Adipose tissue (tissue), 3 donors: ENCODE results near the gene RBM17. TPM values are rescaled to one million over a fixed set of nuclear protein-coding genes. Genes with fewer than 3 reads are reported as not detected.
"Not testable (repeated sequence)": the region's sequence is repeated elsewhere in the genome, so short reads cannot be mapped to it uniquely, and the experiment has no call there.

ENCODE experiments used
- H3K27ac ChIP-seq: one replicate; pipeline ENCODE4 v1.5.1; 2013; ENCODE audit warnings: low read depth, low read length
- WGBS, 3 donors: extraction: QIAGEN DNeasy Blood & Tissue Kit; methylation state at CpG; one replicate each; pipeline ENCODE4 v1.1.7; 2013; 5-methylcytosine and 5-hydroxymethylcytosine counted together
- polyA plus RNA-seq, 3 donors: library from polyadenylated mRNA; stranded (reverse); fragments of 200-250 nt; gene quantifications; one replicate each; pipeline ENCODE4 v1.2.3, GENCODE V29; 2013
- donor health status: healthy with polysubstance abuse.
- donor health status: Bipolar disorder and iron deficiency.
- donor health status: healthy.

The RBM17 gene
- polyA plus RNA-seq, 3 donors = 36.9 to 93.6 (median 79.5) TPM

- no peak overlapping the region for H3K27ac ChIP-seq
- 43 to 61% (median 51%) methylated on average over 30 of the region's 30 CpGs for WGBS, 3 donors
Observed at GRCh38 chr10:6141296-6142151, 52.7 kb downstream of the RBM17 start.

- H3K27ac ChIP-seq = not testable (repeated sequence)
- WGBS, 3 donors = 85 to 90% (median 89%) methylated on average over 7 of the region's 7 CpGs
Observed at GRCh38 chr10:6142186-6142585, 53.4 kb downstream of the RBM17 start.

- WGBS, 3 donors = 90 to 96% (median 94%) methylated on average over 7 of the region's 7 CpGs
- H3K27ac ChIP-seq = no peak overlapping the region
Observed at GRCh38 chr10:6142644-6143043, 53.8 kb downstream of the RBM17 start.

GRCh38 chr10:6143181-6143580, 54.3 kb downstream of the RBM17 start:
- H3K27ac ChIP-seq = no peak overlapping the region

GRCh38 chr10:6144406-6145165, 55.8 kb downstream of the RBM17 start:
- peak overlapping the region; percentile 59 for H3K27ac ChIP-seq
- 0% methylated on average over 55 to 80 of the region's 81 CpGs for WGBS, 3 donors

More at GRCh38 chr10:6143181-6143580, 54.3 kb downstream of the RBM17 start:
- 54 to 83% (median 66%) methylated on average over 13 of the region's 13 CpGs for WGBS, 3 donors

- 3 to 9% (median 4%) methylated on average over 53 to 76 of the region's 76 CpGs for WGBS, 3 donors
- peak overlapping the region; percentile 59 for H3K27ac ChIP-seq
Observed at GRCh38 chr10:6145166-6145987, 56.5 kb downstream of the RBM17 start.

- H3K27ac ChIP-seq = no peak overlapping the region
- 65 to 68% (median 68%) methylated on average over 22 of the region's 22 CpGs for WGBS, 3 donors
Observed at GRCh38 chr10:6146013-6146785, 57.4 kb downstream of the RBM17 start.

- 83 to 88% (median 86%) methylated on average over 11 of the region's 11 CpGs for WGBS, 3 donors
- H3K27ac ChIP-seq = no peak overlapping the region
Observed at GRCh38 chr10:6146921-6147320, 58.1 kb downstream of the RBM17 start.

GRCh38 chr10:6148251-6148701, 59.4 kb downstream of the RBM17 start:
- H3K27ac ChIP-seq = no peak overlapping the region
- 51 to 78% (median 54%) methylated on average over 7 of the region's 7 CpGs for WGBS, 3 donors

GRCh38 chr10:6148908-6149307, 60.1 kb downstream of the RBM17 start:
- no peak overlapping the region for H3K27ac ChIP-seq
- 84 to 86% (median 85%) methylated on average over 6 of the region's 6 CpGs for WGBS, 3 donors

- H3K27ac ChIP-seq = peak overlapping the region; percentile 65
- WGBS, 3 donors = 21 to 30% (median 30%) methylated on average over 22 of the region's 22 CpGs
Observed at GRCh38 chr10:6151087-6151977, 62.5 kb downstream of the RBM17 start.

- 66 to 87% (median 72%) methylated on average over 7 of the region's 7 CpGs for WGBS, 3 donors
- no peak overlapping the region for H3K27ac ChIP-seq
Observed at GRCh38 chr10:6153845-6154244, 65.0 kb downstream of the RBM17 start.

- 90 to 93% (median 92%) methylated on average over 14 of the region's 14 CpGs for WGBS, 3 donors
- H3K27ac ChIP-seq = no peak overlapping the region
Observed at GRCh38 chr10:6154566-6154965, 65.7 kb downstream of the RBM17 start.

GRCh38 chr10:6158276-6158675, 69.4 kb downstream of the RBM17 start:
- H3K27ac ChIP-seq = no peak overlapping the region
- WGBS, 3 donors = 78 to 94% (median 81%) methylated on average over 7 of the region's 7 CpGs

- WGBS, 3 donors = 76 to 81% (median 77%) methylated on average over 3 of the region's 3 CpGs
- no peak overlapping the region for H3K27ac ChIP-seq
Observed at GRCh38 chr10:6161921-6162320, 73.1 kb downstream of the RBM17 start.

- WGBS, 3 donors = 50 to 53% (median 51%) methylated on average over 12 of the region's 12 CpGs
- no peak overlapping the region for H3K27ac ChIP-seq
Observed at GRCh38 chr10:6162589-6163356, 73.9 kb downstream of the RBM17 start.
